ENCODE data around the gene TBX1. TPM values are rescaled to one million over a fixed set of nuclear protein-coding genes. Genes with fewer than 3 reads are reported as not detected.
"Not testable (repeated sequence)": the region's sequence is repeated elsewhere in the genome, so short reads cannot be mapped to it uniquely, and the experiment has no call there.

The TBX1 gene
- total RNA-seq, 1 donor from 2014 or later = not detected

- Mint-ChIP-seq H3K4me1 (peaks cover 34% of the 10 kb centered on the region), H3K27ac (no peak overlapping the region), H3K27me3 (peaks cover 59% of the 10 kb centered on the region), H3K36me3 (ENCODE audit: low read depth) (no peaks in the 10 kb centered on the region), H3K9me3 (no peaks in the 10 kb centered on the region), H3K4me3 (no peak overlapping the region)
- intact Hi-C loops (cut with micrococcal nuclease) = no loop called here
- CTCF ChIA-PET = no interaction called here
- POLR2A ChIA-PET = no interaction called here
- ATAC-seq (ENCODE audit: low read depth) = no peak
- DNase-seq = no peak
- TF ChIP-seq, protein P1, sequence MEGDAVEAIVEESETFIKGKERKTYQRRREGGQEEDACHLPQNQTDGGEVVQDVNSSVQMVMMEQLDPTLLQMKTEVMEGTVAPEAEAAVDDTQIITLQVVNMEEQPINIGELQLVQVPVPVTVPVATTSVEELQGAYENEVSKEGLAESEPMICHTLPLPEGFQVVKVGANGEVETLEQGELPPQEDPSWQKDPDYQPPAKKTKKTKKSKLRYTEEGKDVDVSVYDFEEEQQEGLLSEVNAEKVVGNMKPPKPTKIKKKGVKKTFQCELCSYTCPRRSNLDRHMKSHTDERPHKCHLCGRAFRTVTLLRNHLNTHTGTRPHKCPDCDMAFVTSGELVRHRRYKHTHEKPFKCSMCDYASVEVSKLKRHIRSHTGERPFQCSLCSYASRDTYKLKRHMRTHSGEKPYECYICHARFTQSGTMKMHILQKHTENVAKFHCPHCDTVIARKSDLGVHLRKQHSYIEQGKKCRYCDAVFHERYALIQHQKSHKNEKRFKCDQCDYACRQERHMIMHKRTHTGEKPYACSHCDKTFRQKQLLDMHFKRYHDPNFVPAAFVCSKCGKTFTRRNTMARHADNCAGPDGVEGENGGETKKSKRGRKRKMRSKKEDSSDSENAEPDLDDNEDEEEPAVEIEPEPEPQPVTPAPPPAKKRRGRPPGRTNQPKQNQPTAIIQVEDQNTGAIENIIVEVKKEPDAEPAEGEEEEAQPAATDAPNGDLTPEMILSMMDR (IDR thresholded peaks at IDR 0.05) = no peak
Measured at GRCh38 chr22:19775496-19776325, 15.1 kb downstream of the TBX1 start.

DNA sequence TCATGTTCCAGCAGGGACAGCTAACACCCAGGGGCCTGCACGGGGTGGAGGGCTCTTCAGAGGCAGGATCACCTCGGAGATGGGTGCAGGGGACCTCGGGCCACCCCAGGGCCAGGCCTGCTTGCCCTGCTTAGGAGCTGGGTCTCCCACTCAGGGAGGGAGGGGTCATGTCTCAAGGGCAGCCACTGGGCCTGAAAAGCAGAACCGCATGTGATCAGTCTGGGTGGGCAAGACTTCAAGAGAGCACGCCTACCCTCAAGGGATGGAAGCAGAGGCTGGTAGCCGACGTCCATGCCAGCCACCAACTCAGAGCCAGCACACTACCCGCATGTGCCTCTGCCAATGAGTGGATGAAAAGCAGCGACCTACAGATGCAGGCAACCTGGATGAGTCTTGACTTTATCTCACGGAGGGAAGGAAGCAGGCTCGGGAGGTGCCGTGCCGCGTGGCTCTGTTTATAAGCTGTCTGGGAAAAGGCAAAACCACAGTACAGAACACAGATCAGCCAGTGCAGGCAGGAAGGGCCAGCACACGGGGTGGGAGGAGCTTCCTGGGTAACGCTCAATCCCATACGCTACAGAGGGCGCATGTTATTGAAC, 16.0 kb downstream of the TBX1 start:
- Mint-ChIP-seq H3K4me1 (peaks cover 34% of the 10 kb centered on the region), H3K36me3 (ENCODE audit: low read depth) (no peaks in the 10 kb centered on the region), H3K27me3 (peaks cover 54% of the 10 kb centered on the region), H3K27ac (no peak overlapping the region), H3K9me3 (no peaks in the 10 kb centered on the region), H3K4me3 (no peak overlapping the region)
- POLR2A ChIA-PET = no interaction called here
- intact Hi-C loops (cut with micrococcal nuclease) = no loop called here
- ATAC-seq (ENCODE audit: low read depth) (no peak), DNase-seq (no peak)
- CTCF ChIA-PET = no interaction called here
- TF ChIP-seq, protein P1 (IDR thresholded peaks at IDR 0.05) = no peak

- H3K27ac Mint-ChIP-seq; DNase-seq; ATAC-seq (ENCODE audit: low read depth); H3K9me3 Mint-ChIP-seq; CTCF ChIA-PET; POLR2A ChIA-PET; H3K36me3 Mint-ChIP-seq (ENCODE audit: low read depth); H3K4me3 Mint-ChIP-seq; intact Hi-C loops (cut with micrococcal nuclease): not testable (repeated sequence)
- H3K27me3 Mint-ChIP-seq = peaks cover 52% of the 10 kb centered on the region
- peaks cover 34% of the 10 kb centered on the region for H3K4me1 Mint-ChIP-seq
Measured at GRCh38 chr22:19777192-19777591, 16.6 kb downstream of the TBX1 start.

DNA sequence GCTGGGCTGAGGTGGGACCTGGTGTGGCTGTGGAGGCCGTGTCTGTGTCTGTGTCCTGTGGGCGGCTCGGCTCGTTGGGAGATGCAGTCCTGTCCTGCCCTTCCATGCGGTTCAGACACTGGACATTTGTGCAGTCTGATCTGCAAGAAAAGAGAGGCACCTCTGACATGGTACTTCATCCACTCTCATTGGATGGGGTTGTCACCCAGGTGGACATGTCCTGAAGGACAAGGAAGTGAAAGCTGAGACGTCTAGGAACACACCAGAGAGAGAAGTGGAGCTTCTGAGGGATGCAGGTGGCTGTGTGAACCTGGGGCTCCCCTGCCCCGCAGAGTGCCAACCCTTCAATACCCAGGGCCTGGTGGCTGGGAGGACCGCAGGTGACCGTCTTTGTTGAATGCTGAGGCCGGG, 18.4 kb downstream of the TBX1 start:
- Mint-ChIP-seq H3K36me3 (ENCODE audit: low read depth) (no peaks in the 10 kb centered on the region), H3K27ac (no peak overlapping the region)

DNA sequence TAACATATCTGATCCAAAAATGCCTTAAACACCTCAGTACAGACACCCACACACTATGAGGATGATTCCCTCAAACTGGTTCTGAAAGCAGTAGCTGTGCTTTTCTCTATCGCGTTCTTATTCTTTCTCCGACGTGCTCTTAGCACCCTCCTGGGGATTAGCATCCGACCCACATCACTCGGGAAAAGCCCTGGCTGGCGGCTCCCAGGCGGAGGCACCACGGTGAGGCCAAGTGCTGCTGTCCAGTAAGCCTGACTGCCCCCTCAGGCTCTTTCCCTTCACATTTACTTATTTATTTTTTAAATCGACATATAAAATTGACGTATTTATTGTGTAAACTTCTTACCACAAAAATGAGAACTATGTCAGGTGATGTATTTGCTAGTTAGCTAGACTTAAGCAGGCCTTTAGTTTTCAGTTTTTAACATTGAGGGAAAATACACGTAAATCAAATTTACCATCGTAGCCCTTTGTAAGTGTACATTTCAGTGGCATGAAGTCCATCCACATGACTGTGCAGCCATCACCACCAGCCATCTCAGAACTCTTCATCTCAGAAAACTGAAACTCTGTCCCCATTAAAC, 19.2 kb downstream of the TBX1 start:
- TF ChIP-seq, protein P1 (IDR thresholded peaks at IDR 0.05) = no peak

More for the DNA sequence above, 18.4 kb downstream of the TBX1 start:
- intact Hi-C loops (cut with micrococcal nuclease) = no loop called here
- CTCF ChIA-PET = no interaction called here
- ATAC-seq (ENCODE audit: low read depth) = no peak
- H3K27me3 Mint-ChIP-seq = peaks cover 45% of the 10 kb centered on the region
- TF ChIP-seq, protein P1 (IDR thresholded peaks at IDR 0.05) = no peak
- POLR2A ChIA-PET = no interaction called here
- H3K4me1 Mint-ChIP-seq = peaks cover 17% of the 10 kb centered on the region
- no peaks in the 10 kb centered on the region for H3K9me3 Mint-ChIP-seq
- H3K4me3 Mint-ChIP-seq = no peak overlapping the region
- no peak for DNase-seq

More for the DNA sequence above, 19.2 kb downstream of the TBX1 start:
- H3K9me3 Mint-ChIP-seq = no peaks in the 10 kb centered on the region
- POLR2A ChIA-PET = interaction anchor here (0.6 kb wide), 2 partner anchors 21 to 175 kb away, joined by 3 to 4 read pairs; no protein-coding TSS in a partner anchor
- intact Hi-C loops (cut with micrococcal nuclease) = loop anchor here (2.0 kb wide), 1 partner anchor 23 kb away; no protein-coding TSS in a partner anchor
- no peak for ATAC-seq (ENCODE audit: low read depth)
- no peak overlapping the region for H3K4me3 Mint-ChIP-seq
- no peaks in the 10 kb centered on the region for H3K36me3 Mint-ChIP-seq (ENCODE audit: low read depth)
- H3K4me1 Mint-ChIP-seq = peaks cover 13% of the 10 kb centered on the region
- H3K27ac Mint-ChIP-seq = no peak overlapping the region
- CTCF ChIA-PET = no interaction called here
- DNase-seq = no peak
- peaks cover 37% of the 10 kb centered on the region for H3K27me3 Mint-ChIP-seq
